H1 (cell line): ENCODE results near the gene CFAP74. TPM values are rescaled to one million over a fixed set of nuclear protein-coding genes. Genes with fewer than 3 reads are reported as not detected.

Experiments
- CBX5 ChIP-seq: fragments of 300-800, 300-1000 bp; sonication (generic); IDR thresholded peaks from 2 replicates; pipeline ENCODE4 v1.7.1; 2016; ENCODE audit warnings: antibody characterized with exemption, low read length, low read depth
- CBX8 ChIP-seq: fragments of 300-800, 300-1000 bp; sonication (generic); IDR thresholded peaks from 2 replicates; pipeline ENCODE4 v1.7.1; 2016; ENCODE audit warnings: low read depth, low read length, borderline replicate concordance
- CHD1 ChIP-seq: IDR thresholded peaks from 2 replicates; pipeline ENCODE4 v1.6.1; 2012; ENCODE audit warnings: low read depth, low read length, improper control_type of control experiment
- CHD7 ChIP-seq: fragments of 300-600 bp; sonication (generic); IDR thresholded peaks from 2 replicates; pipeline ENCODE4 v1.7.1; 2012; ENCODE audit warnings: low read length, moderate library complexity, mild to moderate bottlenecking, inconsistent platforms; ENCODE audit not compliant: insufficient replicate concordance
- HDAC6 ChIP-seq: IDR thresholded peaks from one replicate; pipeline ENCODE4 v1.7.1; 2012; ENCODE audit warnings: low read depth, mild to moderate bottlenecking, inconsistent platforms, low read length, moderate library complexity
- KDM4A ChIP-seq: IDR thresholded peaks from one replicate; pipeline ENCODE4 v1.7.1; 2012; ENCODE audit warnings: low read depth, mild to moderate bottlenecking, moderate library complexity, low read length, inconsistent platforms; ENCODE audit not compliant: severe bottlenecking
- SAP30 ChIP-seq: fragments of 300-600 bp; sonication (generic); IDR thresholded peaks from 2 replicates; pipeline ENCODE4 v1.7.1; 2012; ENCODE audit warnings: low read length, moderate library complexity, mild to moderate bottlenecking, inconsistent platforms; ENCODE audit not compliant: insufficient read depth, insufficient replicate concordance
- SIRT6 ChIP-seq: IDR thresholded peaks from one replicate; pipeline ENCODE4 v1.7.1; 2012; ENCODE audit warnings: low read length, inconsistent platforms
- ZNF274 ChIP-seq: IDR thresholded peaks from 2 replicates; pipeline ENCODE4 v1.7.0; 2012; ENCODE audit warnings: low read length, borderline replicate concordance; ENCODE audit errors: extremely low read depth
- polyA plus RNA-seq, 7 experiments: library from polyadenylated mRNA; depleted of rRNA in 3 of 7; stranded (reverse) in 5 of 7; unstranded in 2 of 7; fragments of >200 nt in 5 of 7; fragments of 200-250 nt in 2 of 7; gene quantifications; 1 replicate in 5 of 7; 2 replicates in 1 of 7; 4 replicates in 1 of 7; pipeline versions ENCODE4 v1.2.1 to v1.2.3, GENCODE V29; 2011 to 2013; ENCODE audit warnings: missing spikeins in 2 of 7, mixed read lengths in 2 of 7
- total RNA-seq: library from RNA; stranded (reverse); fragmentation: NEBNext Ultra II Directional; extraction: Animal tissue kit (Norgen Biotek cat#: 25700); gene quantifications from 2 replicates; pipeline ENCODE4 v1.2.1, GENCODE V29; 2021

The CFAP74 gene
- total and polyA plus RNA-seq, 2 of the 8 experiments (the other 6 are each of a cell fraction or from before 2014, with no cell fraction given) = 0.09 to 0.20 TPM

GRCh38 chr1:1926886-1927660 lies 76.5 kb downstream of the CFAP74 start (continued):
- TF ChIP-seq CHD7 (no peak), CBX5 (no peak), SIRT6 (no peak), ZNF274 (no peak), CHD1 (no peak), HDAC6 (no peak), KDM4A (no peak), SAP30 (no peak), CBX8 (no peak)
